DND-41 (cell line): Measurements from ENCODE around the gene SFXN4.
"Not testable (repeated sequence)": the region's sequence is repeated elsewhere in the genome, so short reads cannot be mapped to it uniquely, and the experiment has no call there.

ENCODE experiments used
- CTCF ChIP-seq: IDR thresholded peaks from 2 replicates; pipeline ENCODE4 v1.5.1; 2012; ENCODE audit warnings: borderline replicate concordance, low read length, moderate library complexity, mild to moderate bottlenecking; ENCODE audit not compliant: poor library complexity, severe bottlenecking; ENCODE audit errors: extremely low read depth
- EZH2 ChIP-seq: IDR thresholded peaks from 3 replicates; pipeline ENCODE4 v1.6.1; 2012; ENCODE audit warnings: borderline replicate concordance, low read depth, mild to moderate bottlenecking, moderate library complexity, low read length, inconsistent platforms; ENCODE audit not compliant: severe bottlenecking

DNA sequence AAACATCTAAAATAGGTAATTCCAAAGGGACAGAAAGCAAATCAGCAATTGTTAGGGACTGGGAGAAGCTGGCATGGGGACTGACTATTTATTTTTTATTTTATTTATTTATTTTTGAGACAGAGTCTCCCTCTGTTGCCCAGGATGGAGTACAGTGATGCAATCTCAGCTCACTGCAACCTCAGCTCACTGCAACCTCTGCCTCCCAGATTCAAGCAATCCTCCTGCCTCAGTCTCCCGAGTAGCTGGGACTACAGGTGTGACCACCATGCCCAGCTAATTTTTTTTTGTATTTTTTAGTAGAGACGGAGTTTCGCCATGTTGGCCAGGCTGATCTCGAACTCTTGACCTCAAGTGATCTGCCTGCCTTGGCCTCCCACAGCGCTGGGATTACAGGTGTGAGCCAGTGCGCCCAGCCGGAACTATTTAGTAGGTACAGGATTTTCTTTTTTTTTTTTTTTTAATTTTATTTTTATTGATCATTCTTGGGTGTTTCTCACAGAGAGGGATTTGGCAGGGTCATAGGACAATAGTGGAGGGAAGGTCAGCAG is 15.4 kb upstream of the SFXN4 start:
- TF ChIP-seq CTCF, EZH2: not testable (repeated sequence)
